Bronchial epithelial cell (primary cell): ENCODE data around the gene TTC7B. TPM values are rescaled to one million over a fixed set of nuclear protein-coding genes. Genes with fewer than 3 reads are reported as not detected.

Experiments used
- DNase-seq: peaks from one replicate; pipeline ENCODE4 v3.0.0-alpha.2; 2010; ENCODE audit warnings: low read depth
- FAIRE-seq: peaks from 2 replicates; lab custom pipeline; 2011; peaks lifted over from hg19 to GRCh38; lab: Jason Lieb, UNC
- H3K27me3 ChIP-seq: 2 replicates; pipeline ENCODE4 v1.5.1; 2011; ENCODE audit warnings: low read length; ENCODE audit not compliant: control insufficient read depth, insufficient read depth
- H3K36me3 ChIP-seq: 2 replicates; pipeline ENCODE4 v1.5.1; 2011; ENCODE audit warnings: low read length; ENCODE audit not compliant: control insufficient read depth, insufficient read depth
- H3K4me3 ChIP-seq: 2 replicates; pipeline ENCODE4 v1.5.1; 2011; ENCODE audit warnings: mild to moderate bottlenecking, low read depth, low read length, control low read depth
- CTCF ChIP-seq: IDR thresholded peaks from 2 replicates; pipeline ENCODE4 v1.5.1; 2011; ENCODE audit warnings: mild to moderate bottlenecking, moderate library complexity, low read length, control low read depth, inconsistent platforms; ENCODE audit not compliant: insufficient read depth, severe bottlenecking
- total RNA-seq: library from RNA; depleted of rRNA; stranded (reverse); fragments of >200 nt; gene quantifications from 2 replicates; pipeline ENCODE4 v1.2.1, GENCODE V29; 2014

Gene TTC7B
- total RNA-seq, 1 donor from 2014 or later, result 2.9 TPM

DNA sequence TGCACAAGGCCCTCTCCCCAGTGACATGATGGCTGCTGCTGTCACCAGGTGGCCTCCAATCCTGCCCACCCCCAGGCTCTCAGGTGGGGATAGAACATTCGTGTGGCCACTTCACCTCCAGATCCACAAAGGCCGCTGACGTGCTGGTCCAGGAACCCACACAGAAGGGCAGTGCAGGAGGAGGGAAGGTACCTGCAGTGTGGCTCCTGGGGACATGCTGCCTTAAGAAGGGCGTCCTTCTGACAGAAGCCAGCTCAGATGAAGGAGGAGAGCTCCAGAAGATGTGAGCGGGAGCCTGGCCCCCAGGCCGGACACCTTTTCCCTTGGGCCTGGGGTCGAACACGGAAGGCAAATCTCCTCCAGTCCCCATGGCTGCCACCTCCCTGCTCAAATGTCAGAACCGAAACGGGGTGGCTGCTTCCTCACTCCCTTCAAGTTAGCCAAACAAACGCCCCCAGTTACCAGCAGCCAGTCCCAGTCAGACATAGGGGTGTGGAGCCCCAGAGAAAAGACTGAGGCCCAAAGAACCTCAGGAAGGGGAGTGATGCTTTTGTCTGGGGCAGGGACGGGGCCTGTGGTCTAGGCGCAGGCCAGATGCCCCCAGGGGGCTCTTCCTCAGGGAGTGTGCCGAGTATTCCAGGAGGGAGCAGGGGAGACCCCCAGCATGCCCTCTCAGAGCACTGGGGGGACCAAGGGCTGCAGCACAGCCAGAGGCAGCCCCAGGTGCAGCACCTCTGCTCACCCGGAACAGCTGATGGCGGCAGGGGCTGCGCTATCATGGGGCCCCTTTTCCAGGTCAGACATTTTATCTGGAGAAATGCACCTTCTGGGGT is 263.5 kb downstream of the TTC7B start:
- no peak for TF ChIP-seq CTCF
- FAIRE-seq (no peak), DNase-seq (no peak)
- H3K4me3 ChIP-seq, result no peak overlapping the region
- no peaks in the 10 kb centered on the region for H3K27me3 ChIP-seq
- H3K36me3 ChIP-seq, result no peaks in the 10 kb centered on the region

DNA sequence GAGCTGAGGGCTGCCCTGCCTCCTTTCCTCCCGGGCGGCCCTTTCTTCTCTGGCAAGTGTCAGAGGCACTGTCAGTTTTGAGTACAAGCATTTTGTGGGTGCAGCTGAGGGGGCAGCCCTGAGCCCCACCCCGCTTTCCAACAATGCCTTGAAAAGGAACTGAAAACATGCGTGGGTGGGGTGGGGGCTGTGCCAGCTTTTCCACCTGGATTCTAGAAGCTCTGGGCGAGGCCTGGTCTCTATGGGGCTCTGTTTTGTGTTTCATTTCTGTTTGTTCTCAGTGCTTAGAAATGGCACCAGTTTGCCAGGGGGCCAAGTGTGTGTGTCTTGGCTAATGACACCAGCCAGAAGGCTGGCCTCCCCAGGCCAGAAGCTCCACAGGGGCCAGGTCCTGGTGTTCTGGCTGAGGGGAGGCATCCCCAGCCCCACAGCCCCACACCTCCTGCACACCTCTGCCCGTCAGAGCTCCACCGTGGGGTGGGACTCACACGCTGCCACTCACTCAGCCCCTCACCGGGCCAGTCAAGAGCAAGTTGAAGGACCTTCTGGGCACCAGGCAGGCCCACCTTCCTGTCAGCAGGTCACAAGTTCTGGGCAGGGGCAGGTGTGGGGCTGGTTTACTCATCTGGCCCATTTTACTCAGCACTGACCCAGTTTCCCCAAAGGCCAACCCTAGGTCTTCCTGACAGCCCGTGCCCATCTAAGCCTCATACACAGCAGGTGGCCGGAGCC is 264.3 kb downstream of the TTC7B start:
- DNase-seq (no peak), FAIRE-seq (no peak)
- Histone ChIP-seq H3K4me3 (no peak overlapping the region), H3K27me3 (no peaks in the 10 kb centered on the region), H3K36me3 (no peaks in the 10 kb centered on the region)
- no peak for TF ChIP-seq CTCF

GRCh38 chr14:90551070-90551704 is 265.0 kb downstream of the TTC7B start:
- no peak overlapping the region for H3K4me3 ChIP-seq
- no peaks in the 10 kb centered on the region for H3K27me3 ChIP-seq
- DNase-seq (peak; percentile 22), FAIRE-seq (no peak)
- no peaks in the 10 kb centered on the region for H3K36me3 ChIP-seq
- TF ChIP-seq CTCF, result no peak

DNA sequence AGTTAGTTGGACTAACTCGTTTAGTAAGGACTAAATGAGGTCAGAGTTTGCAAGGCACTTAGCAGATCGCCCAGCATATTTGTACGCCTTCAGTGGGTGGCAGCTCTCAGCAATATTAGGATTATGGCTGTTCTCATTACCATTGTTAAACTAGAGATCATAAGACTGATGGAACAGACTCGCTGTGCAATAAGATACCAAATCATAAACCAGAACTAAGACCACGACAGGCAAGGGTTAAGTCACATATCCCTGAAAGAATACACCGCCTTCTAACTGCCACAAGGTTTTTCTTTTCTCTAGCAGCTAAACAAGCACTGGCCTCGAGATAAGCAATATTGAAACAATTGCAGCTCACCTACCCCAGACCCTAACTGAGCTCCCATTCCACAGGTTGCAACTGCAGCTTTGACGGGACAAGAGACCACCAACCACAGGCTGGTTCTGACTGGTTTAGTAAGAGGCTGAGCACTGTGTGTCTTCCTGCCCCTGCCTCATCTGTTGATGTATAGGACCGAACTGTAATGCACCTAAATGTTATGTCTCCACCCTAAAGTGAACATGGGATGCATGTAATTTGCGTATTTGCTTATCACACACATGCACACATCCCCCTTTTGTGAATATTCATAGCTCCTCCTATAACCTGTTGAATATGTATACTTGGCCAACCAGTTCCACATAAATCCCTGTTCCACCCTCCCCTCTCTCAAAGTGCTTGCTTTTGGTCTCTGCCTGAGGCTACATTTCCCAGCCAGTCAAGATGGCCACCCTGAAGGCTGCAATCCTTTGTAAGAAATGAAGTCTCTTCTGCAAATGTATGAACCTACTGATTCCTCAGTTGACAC is 266.2 kb downstream of the TTC7B start:
- H3K4me3 ChIP-seq, result no peak overlapping the region
- H3K36me3 ChIP-seq, result no peaks in the 10 kb centered on the region
- H3K27me3 ChIP-seq, result no peaks in the 10 kb centered on the region
- DNase-seq (no peak), FAIRE-seq (peak; percentile 7)
- no peak for TF ChIP-seq CTCF

DNA sequence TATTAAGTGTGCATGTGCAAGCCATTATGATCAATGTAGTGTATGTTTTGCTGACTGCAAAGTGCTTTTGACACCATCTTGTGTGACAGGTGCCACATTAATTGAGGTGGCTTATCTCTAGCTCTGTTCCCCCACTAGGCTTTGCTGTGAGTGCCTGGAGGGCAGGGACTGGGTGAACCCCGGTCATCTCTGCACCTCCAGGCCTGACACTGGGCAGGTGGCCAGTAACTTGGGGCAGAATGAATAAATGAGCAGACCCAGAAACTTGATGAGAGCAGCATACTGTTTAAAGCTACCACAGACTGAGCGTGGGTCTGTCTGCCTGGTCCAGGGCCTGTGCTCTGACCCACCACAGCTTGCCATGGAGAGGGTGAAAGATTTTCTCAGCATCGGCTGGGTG is 267.8 kb downstream of the TTC7B start:
- no peak for TF ChIP-seq CTCF
- FAIRE-seq (no peak), DNase-seq (no peak)
- no peaks in the 10 kb centered on the region for H3K27me3 ChIP-seq
- no peaks in the 10 kb centered on the region for H3K36me3 ChIP-seq
- H3K4me3 ChIP-seq, result no peak overlapping the region
